Measurements from ENCODE around the gene C17orf67. TPM values are rescaled to one million over a fixed set of nuclear protein-coding genes. Genes with fewer than 3 reads are reported as not detected.

The C17orf67 gene
- total and polyA plus RNA-seq, 4 donors = 0.19 to 1.4 (median 0.78) TPM

DNA sequence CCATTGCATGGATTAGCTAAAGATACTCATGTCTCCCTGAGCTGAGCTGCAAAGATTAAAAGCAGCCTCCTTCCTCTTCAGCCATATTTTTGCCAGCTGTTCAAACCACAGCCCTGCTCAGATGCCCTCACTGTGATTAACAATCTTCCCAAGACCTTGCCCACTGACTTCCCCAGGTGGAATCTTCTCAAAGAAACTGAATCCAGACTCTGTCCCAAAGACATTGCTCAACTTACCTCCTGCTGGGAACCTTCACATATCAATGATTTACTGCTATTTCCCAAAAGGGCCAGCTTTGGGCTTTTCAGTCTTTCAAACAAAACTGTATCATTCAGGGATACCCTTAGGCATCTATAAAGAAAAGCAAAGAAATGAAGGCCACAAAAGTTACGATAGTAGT lies 9.2 kb downstream of the C17orf67 start:
- Histone ChIP-seq H3K27ac (ENCODE audit: low read depth in 1 of 2, low read length in 2 of 2) (no peak overlapping the region), H3K27me3 (ENCODE audit: control insufficient read depth in 4 of 4, insufficient read depth in 4 of 4, low read length in 3 of 4) (no peaks in the 10 kb centered on the region), H3K36me3 (ENCODE audit: control insufficient read depth in 4 of 4, insufficient read depth in 3 of 4, low read depth in 1 of 4, low read length in 3 of 4) (peaks cover 0 to 2% (median 0%) of the 10 kb centered on the region in 4 donors), H3K4me1 (ENCODE audit: control insufficient read depth in 4 of 4, insufficient read depth in 4 of 4, low read length in 3 of 4) (peaks cover 9 to 63% (median 51%) of the 10 kb centered on the region in 4 donors), H3K9me3 (ENCODE audit: control insufficient read depth in 4 of 4, low read length in 3 of 4) (no peaks in the 10 kb centered on the region), H3K9ac (ENCODE audit: low read depth in 1 of 2, low read length in 2 of 2) (no peak overlapping the region), H3K4me3 (ENCODE audit: low read depth in 1 of 3, low read length in 3 of 3) (no peak overlapping the region)
- DNase-seq (ENCODE audit: low spot score) = no peak
- 99% methylated on average over 1 of the region's 1 CpG for WGBS
- TF ChIP-seq YY1 (IDR thresholded peaks at IDR 0.05) (no peak), HNF4A (conservative IDR thresholded peaks at IDR 0.05) (peak; percentile 24 to 42), RXRA (IDR thresholded peaks at IDR 0.05) (peak in 1 of 2 donors; percentile 29)
- TF ChIP-seq, protein P1, sequence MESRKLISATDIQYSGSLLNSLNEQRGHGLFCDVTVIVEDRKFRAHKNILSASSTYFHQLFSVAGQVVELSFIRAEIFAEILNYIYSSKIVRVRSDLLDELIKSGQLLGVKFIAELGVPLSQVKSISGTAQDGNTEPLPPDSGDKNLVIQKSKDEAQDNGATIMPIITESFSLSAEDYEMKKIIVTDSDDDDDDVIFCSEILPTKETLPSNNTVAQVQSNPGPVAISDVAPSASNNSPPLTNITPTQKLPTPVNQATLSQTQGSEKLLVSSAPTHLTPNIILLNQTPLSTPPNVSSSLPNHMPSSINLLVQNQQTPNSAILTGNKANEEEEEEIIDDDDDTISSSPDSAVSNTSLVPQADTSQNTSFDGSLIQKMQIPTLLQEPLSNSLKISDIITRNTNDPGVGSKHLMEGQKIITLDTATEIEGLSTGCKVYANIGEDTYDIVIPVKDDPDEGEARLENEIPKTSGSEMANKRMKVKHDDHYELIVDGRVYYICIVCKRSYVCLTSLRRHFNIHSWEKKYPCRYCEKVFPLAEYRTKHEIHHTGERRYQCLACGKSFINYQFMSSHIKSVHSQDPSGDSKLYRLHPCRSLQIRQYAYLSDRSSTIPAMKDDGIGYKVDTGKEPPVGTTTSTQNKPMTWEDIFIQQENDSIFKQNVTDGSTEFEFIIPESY (IDR thresholded peaks at IDR 0.05) = no peak

GRCh38 chr17:56823848-56824247 lies 9.9 kb downstream of the C17orf67 start:
- peaks cover 0 to 2% (median 0%) of the 10 kb centered on the region in 4 donors for H3K36me3 ChIP-seq (ENCODE audit: control insufficient read depth in 4 of 4, insufficient read depth in 3 of 4, low read depth in 1 of 4, low read length in 3 of 4)
- H3K27me3 ChIP-seq (ENCODE audit: control insufficient read depth in 4 of 4, insufficient read depth in 4 of 4, low read length in 3 of 4) = no peaks in the 10 kb centered on the region
- no peak overlapping the region for H3K9ac ChIP-seq (ENCODE audit: low read depth in 1 of 2, low read length in 2 of 2)
- peaks cover 10 to 64% (median 52%) of the 10 kb centered on the region in 4 donors for H3K4me1 ChIP-seq (ENCODE audit: control insufficient read depth in 4 of 4, insufficient read depth in 4 of 4, low read length in 3 of 4)
- TF ChIP-seq SP1 (IDR thresholded peaks at IDR 0.05) = no peak
- TF ChIP-seq, protein P2, sequence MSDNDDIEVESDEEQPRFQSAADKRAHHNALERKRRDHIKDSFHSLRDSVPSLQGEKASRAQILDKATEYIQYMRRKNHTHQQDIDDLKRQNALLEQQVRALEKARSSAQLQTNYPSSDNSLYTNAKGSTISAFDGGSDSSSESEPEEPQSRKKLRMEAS (IDR thresholded peaks at IDR 0.05) = no peak
- peak in 1 of 2 donors; percentile 38 for TF ChIP-seq RXRA (IDR thresholded peaks at IDR 0.05)
- TF ChIP-seq, protein P1 (IDR thresholded peaks at IDR 0.05) = peak; percentile 27
- TF ChIP-seq JUND (IDR thresholded peaks at IDR 0.05) = no peak
- TF ChIP-seq RAD21 (IDR thresholded peaks at IDR 0.05) = no peak
- TF ChIP-seq HNF4A (conservative IDR thresholded peaks at IDR 0.05) = peak in 1 of 2 donors; percentile 12
- H3K9me3 ChIP-seq (ENCODE audit: control insufficient read depth in 4 of 4, low read length in 3 of 4) = no peaks in the 10 kb centered on the region
- 57% methylated on average over 2 of the region's 2 CpGs for WGBS
- H3K4me3 ChIP-seq (ENCODE audit: low read depth in 1 of 3, low read length in 3 of 3) = no peak overlapping the region
- DNase-seq (ENCODE audit: low spot score) = no peak
- peak overlapping the region in 1 of 2 donors; percentile 7 for H3K27ac ChIP-seq (ENCODE audit: low read depth in 1 of 2, low read length in 2 of 2)

- H3K36me3 ChIP-seq (ENCODE audit: control insufficient read depth in 4 of 4, insufficient read depth in 3 of 4, low read depth in 1 of 4, low read length in 3 of 4) = peaks cover 0 to 2% (median 0%) of the 10 kb centered on the region in 4 donors
- DNase-seq (ENCODE audit: low spot score) = no peak
- 20% methylated on average over 5 of the region's 5 CpGs for WGBS
- no peak overlapping the region for H3K4me3 ChIP-seq (ENCODE audit: low read depth in 1 of 3, low read length in 3 of 3)
- H3K27ac ChIP-seq (ENCODE audit: low read depth in 1 of 2, low read length in 2 of 2) = peak overlapping the region; percentile 55 to 79
- H3K9me3 ChIP-seq (ENCODE audit: control insufficient read depth in 4 of 4, low read length in 3 of 4) = no peaks in the 10 kb centered on the region
- peaks cover 10 to 63% (median 52%) of the 10 kb centered on the region in 4 donors for H3K4me1 ChIP-seq (ENCODE audit: control insufficient read depth in 4 of 4, insufficient read depth in 4 of 4, low read length in 3 of 4)
- H3K27me3 ChIP-seq (ENCODE audit: control insufficient read depth in 4 of 4, insufficient read depth in 4 of 4, low read length in 3 of 4) = no peaks in the 10 kb centered on the region
- no peak overlapping the region for H3K9ac ChIP-seq (ENCODE audit: low read depth in 1 of 2, low read length in 2 of 2)
- peak; percentile 92 for TF ChIP-seq SP1 (IDR thresholded peaks at IDR 0.05)
- peak; percentile 43 to 81 for TF ChIP-seq JUND (IDR thresholded peaks at IDR 0.05)
- peak; percentile 91 for TF ChIP-seq YY1 (IDR thresholded peaks at IDR 0.05)
- TF ChIP-seq EGR1 (IDR thresholded peaks at IDR 0.05; ENCODE audit: low read depth in 2 of 2) = peak in 1 of 2 donors; percentile 75
- TF ChIP-seq, protein P3, sequence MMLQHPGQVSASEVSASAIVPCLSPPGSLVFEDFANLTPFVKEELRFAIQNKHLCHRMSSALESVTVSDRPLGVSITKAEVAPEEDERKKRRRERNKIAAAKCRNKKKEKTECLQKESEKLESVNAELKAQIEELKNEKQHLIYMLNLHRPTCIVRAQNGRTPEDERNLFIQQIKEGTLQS (IDR thresholded peaks at IDR 0.05) = peak; percentile 18
- TF ChIP-seq FOXA2 (IDR thresholded peaks at IDR 0.05) = peak; percentile 82
- peak in 1 of 2 donors; percentile 67 for TF ChIP-seq GABPA (IDR thresholded peaks at IDR 0.05 in 1 of 2, conservative IDR thresholded peaks at IDR 0.05 in 1 of 2)
- TF ChIP-seq, protein P1 (IDR thresholded peaks at IDR 0.05) = peak; percentile 68
- TF ChIP-seq, protein P4, sequence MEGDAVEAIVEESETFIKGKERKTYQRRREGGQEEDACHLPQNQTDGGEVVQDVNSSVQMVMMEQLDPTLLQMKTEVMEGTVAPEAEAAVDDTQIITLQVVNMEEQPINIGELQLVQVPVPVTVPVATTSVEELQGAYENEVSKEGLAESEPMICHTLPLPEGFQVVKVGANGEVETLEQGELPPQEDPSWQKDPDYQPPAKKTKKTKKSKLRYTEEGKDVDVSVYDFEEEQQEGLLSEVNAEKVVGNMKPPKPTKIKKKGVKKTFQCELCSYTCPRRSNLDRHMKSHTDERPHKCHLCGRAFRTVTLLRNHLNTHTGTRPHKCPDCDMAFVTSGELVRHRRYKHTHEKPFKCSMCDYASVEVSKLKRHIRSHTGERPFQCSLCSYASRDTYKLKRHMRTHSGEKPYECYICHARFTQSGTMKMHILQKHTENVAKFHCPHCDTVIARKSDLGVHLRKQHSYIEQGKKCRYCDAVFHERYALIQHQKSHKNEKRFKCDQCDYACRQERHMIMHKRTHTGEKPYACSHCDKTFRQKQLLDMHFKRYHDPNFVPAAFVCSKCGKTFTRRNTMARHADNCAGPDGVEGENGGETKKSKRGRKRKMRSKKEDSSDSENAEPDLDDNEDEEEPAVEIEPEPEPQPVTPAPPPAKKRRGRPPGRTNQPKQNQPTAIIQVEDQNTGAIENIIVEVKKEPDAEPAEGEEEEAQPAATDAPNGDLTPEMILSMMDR (IDR thresholded peaks at IDR 0.05; ENCODE audit: low read depth, low read length, missing input control) = no peak
- peak; percentile 45 for TF ChIP-seq HNF4G (IDR thresholded peaks at IDR 0.05)
- no peak for TF ChIP-seq TAF1 (conservative IDR thresholded peaks at IDR 0.05)
- TF ChIP-seq RXRA (IDR thresholded peaks at IDR 0.05) = peak; percentile 94 to 97
- no peak for TF ChIP-seq FOXA1 (IDR thresholded peaks at IDR 0.05)
- TF ChIP-seq, protein P2 (IDR thresholded peaks at IDR 0.05) = peak; percentile 96
- TF ChIP-seq HNF4A (conservative IDR thresholded peaks at IDR 0.05) = peak; percentile 93 to 97
- TF ChIP-seq NR2F2 (IDR thresholded peaks at IDR 0.05) = peak; percentile 78
These were observed 11.0 kb downstream of the C17orf67 start for GRCh38 chr17:56822725-56823124.
